ENCODE data around the gene STK24. TPM values are rescaled to one million over a fixed set of nuclear protein-coding genes. Genes with fewer than 3 reads are reported as not detected.

The STK24 gene
- total RNA-seq, 1 donor from 2014 or later: 66.2 TPM

DNA sequence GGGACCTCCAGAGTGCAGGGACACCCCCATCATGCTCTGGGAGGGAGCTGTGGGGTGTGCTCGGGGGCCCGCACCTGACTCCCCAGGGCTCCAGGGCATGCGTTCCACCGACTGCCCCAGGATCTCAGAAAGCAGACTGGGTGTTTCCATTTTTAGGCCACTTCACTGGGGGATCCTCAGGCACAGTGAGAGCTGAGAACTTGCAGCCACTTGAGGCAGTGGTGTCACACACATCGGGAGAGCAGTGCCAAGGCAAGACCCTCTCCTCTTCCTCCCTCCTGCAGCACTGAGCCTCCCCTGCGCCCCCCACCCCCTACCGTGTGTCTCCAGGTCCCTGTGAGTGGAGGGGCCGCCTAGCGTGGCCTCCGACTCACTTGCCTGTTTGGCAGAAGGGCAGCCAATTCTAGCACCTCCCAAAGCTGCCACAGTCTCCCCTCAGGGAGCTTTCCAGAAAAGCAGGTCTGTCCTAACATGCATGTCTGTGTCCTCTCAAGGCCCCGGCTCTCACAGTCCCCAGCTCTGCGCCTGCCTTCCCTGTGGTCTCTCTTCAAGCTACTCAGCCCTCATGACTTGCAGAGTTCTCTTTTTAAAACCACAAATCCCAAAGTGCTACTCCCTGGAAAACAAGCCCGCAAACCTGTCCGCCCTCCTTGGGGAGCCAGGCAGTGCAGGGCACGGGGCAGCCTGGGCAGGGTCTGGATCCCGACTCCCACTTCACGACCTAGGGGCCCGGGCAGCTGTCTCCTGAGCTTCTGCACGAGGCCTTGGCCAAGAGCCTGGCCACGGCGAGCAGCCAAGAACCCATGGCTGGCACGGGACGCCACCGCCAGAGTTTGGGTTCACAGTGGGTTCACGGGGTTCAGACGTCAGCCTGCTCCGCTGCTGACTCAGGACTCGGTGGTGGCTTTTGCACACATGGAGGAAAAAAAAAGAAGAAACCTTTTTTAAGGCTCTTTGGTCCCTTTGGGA, 94.1 kb downstream of the STK24 start:
- H3K27me3 ChIP-seq (ENCODE audit: low read depth): no peaks in the 10 kb centered on the region
- peaks cover 98% of the 10 kb centered on the region for H3K4me1 ChIP-seq
- intact Hi-C loops (cut with micrococcal nuclease): loop anchor here (10.0 kb wide), 1 partner anchor 92 kb away; the partner anchor contains the start of gene STK24
- H3K4me3 ChIP-seq: peak overlapping the region; percentile 33
- DNase-seq: peak; percentile 80
- peak; percentile 28 for TF ChIP-seq CTCF (IDR thresholded peaks at IDR 0.05; ENCODE audit: borderline replicate concordance)
- peak overlapping the region; percentile 88 for H3K27ac ChIP-seq (replicated peaks)
- H3K9me3 ChIP-seq (replicated peaks): no peaks in the 10 kb centered on the region
- H3K36me3 ChIP-seq: no peaks in the 10 kb centered on the region

- intact Hi-C loops (cut with micrococcal nuclease): loop anchor here (10.0 kb wide), 1 partner anchor 94 kb away; the partner anchor contains the start of gene STK24
- peaks cover 98% of the 10 kb centered on the region for H3K4me1 ChIP-seq
- no peaks in the 10 kb centered on the region for H3K27me3 ChIP-seq (ENCODE audit: low read depth)
- H3K9me3 ChIP-seq (replicated peaks): no peaks in the 10 kb centered on the region
- TF ChIP-seq CTCF (IDR thresholded peaks at IDR 0.05; ENCODE audit: borderline replicate concordance): no peak
- peak; percentile 60 for DNase-seq
- H3K4me3 ChIP-seq: no peak overlapping the region
- H3K36me3 ChIP-seq: no peaks in the 10 kb centered on the region
- H3K27ac ChIP-seq (replicated peaks): peak overlapping the region; percentile 88
Measured at GRCh38 chr13:98480915-98481877, 95.7 kb downstream of the STK24 start.

- TF ChIP-seq CTCF (IDR thresholded peaks at IDR 0.05; ENCODE audit: borderline replicate concordance): no peak
- H3K4me3 ChIP-seq: no peak overlapping the region
- H3K27me3 ChIP-seq (ENCODE audit: low read depth): no peaks in the 10 kb centered on the region
- H3K4me1 ChIP-seq: peaks cover 97% of the 10 kb centered on the region
- peaks cover 6% of the 10 kb centered on the region for H3K36me3 ChIP-seq
- no peak for DNase-seq
- H3K27ac ChIP-seq (replicated peaks): no peak overlapping the region
- H3K9me3 ChIP-seq (replicated peaks): no peaks in the 10 kb centered on the region
- intact Hi-C loops (cut with micrococcal nuclease): loop anchor here (10.0 kb wide), 1 partner anchor 95 kb away; the partner anchor contains the start of gene STK24
Measured at GRCh38 chr13:98479496-98480003, 97.4 kb downstream of the STK24 start.

- H3K27me3 ChIP-seq (ENCODE audit: low read depth): no peaks in the 10 kb centered on the region
- intact Hi-C loops (cut with micrococcal nuclease): no loop called here
- TF ChIP-seq CTCF (IDR thresholded peaks at IDR 0.05; ENCODE audit: borderline replicate concordance): no peak
- H3K36me3 ChIP-seq: peaks cover 11% of the 10 kb centered on the region
- H3K9me3 ChIP-seq (replicated peaks): no peaks in the 10 kb centered on the region
- no peak for DNase-seq
- peaks cover 94% of the 10 kb centered on the region for H3K4me1 ChIP-seq
- H3K4me3 ChIP-seq: no peak overlapping the region
- H3K27ac ChIP-seq (replicated peaks): no peak overlapping the region
Measured at GRCh38 chr13:98478189-98479129, 98.4 kb downstream of the STK24 start.

Data from left ventricle myocardium inferior (tissue), 1 donor.